ENCODE data around the gene CTSO. TPM values are rescaled to one million over a fixed set of nuclear protein-coding genes. Genes with fewer than 3 reads are reported as not detected.

CTSO gene
- total RNA-seq, 1 experiment from 2014 or later, result 0.81 TPM

DNA sequence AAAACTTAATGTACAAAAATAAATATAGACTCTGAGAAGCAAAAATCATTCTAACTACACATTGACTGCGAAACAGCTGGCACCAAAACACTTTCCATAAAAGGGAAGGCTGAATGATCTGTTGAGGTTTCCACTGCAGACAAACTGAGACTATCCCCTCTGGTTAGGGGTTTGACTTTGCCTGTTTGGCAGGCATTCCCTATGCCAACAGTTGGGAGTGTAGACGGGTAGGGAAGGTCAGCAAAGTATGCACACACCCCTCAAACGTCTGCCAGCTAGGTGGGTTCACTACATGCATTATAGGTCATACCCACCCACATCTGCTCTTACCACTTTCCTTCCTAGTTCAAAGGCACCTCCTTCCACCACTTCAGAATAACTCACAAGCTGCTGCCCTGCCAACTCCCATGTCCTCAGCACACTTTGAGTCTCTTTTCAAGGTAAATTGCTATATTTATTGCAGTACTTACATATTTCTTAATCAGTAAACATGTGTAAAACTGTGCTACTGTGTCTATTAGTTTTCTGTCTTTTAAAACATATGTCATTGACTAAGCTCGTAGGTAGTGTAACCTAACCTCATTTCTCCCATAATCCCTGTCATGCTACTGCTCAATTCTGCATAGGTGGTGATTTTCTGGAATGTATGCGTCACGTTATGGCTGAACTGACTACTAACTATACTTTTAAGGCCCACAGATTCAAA, 12.4 kb downstream of the CTSO start:
- Histone ChIP-seq H3K27ac (ENCODE audit: insufficient read length, low read depth, low read length) (no peak overlapping the region), H3K23me2 (ENCODE audit: insufficient read length, low read depth, low read length, poor library complexity, severe bottlenecking) (no peaks in the 10 kb centered on the region), H3K23ac (ENCODE audit: insufficient read length, low read depth, low read length) (no peak overlapping the region), H2BK20ac (ENCODE audit: low read depth, low read length, poor library complexity, severe bottlenecking) (no peak overlapping the region), H3K79me1 (ENCODE audit: insufficient read depth, low read depth, low read length, poor library complexity, severe bottlenecking) (no peaks in the 10 kb centered on the region), H3K9me3 (ENCODE audit: control insufficient read depth, low read depth, low read length) (no peaks in the 10 kb centered on the region), H3K9ac (ENCODE audit: extremely low read depth, insufficient read length, low read length) (no peak overlapping the region), H2BK5ac (ENCODE audit: insufficient read length, low read length) (no peak overlapping the region), H2AK5ac (ENCODE audit: insufficient read length, low read length) (no peak overlapping the region), H4K20me1 (ENCODE audit: control insufficient read depth, insufficient read depth, insufficient read length) (no peaks in the 10 kb centered on the region), H3K79me2 (ENCODE audit: insufficient read depth, low read length) (no peaks in the 10 kb centered on the region), H4K91ac (ENCODE audit: insufficient read length, low read depth, low read length) (no peak overlapping the region), H4K8ac (replicated peaks; ENCODE audit: insufficient read length, low read depth, low read length) (no peak overlapping the region), H2BK12ac (ENCODE audit: insufficient read length, low read depth, low read length) (no peak overlapping the region), H3K27me3 (ENCODE audit: insufficient read depth, low read length) (no peaks in the 10 kb centered on the region), H2BK15ac (ENCODE audit: low read depth, low read length) (no peak overlapping the region), H2BK120ac (ENCODE audit: low read depth, low read length, poor library complexity, severe bottlenecking) (no peak overlapping the region), H3K4ac (ENCODE audit: low read depth, low read length) (no peak overlapping the region), H2AFZ (ENCODE audit: low read length) (no peak overlapping the region), H4K5ac (ENCODE audit: insufficient read length, low read depth, low read length) (no peak overlapping the region), H3K18ac (ENCODE audit: insufficient read length, low read depth, low read length) (no peak overlapping the region), H3T11ph (ENCODE audit: low read length) (no peak overlapping the region), H3K56ac (ENCODE audit: insufficient read length, low read depth, low read length) (no peak overlapping the region), H3K14ac (ENCODE audit: insufficient read depth, low read length) (no peak overlapping the region), H3K4me2 (ENCODE audit: insufficient read depth, insufficient read length, low read length) (no peak overlapping the region), H3K4me1 (ENCODE audit: insufficient read depth, low read length) (no peaks in the 10 kb centered on the region)
- H3K27ac Mint-ChIP-seq, result no peak overlapping the region
- H3K36me3 Mint-ChIP-seq (ENCODE audit: insufficient read depth in 1 of 3, low read depth in 3 of 3), result no peaks in the 10 kb centered on the region
- WGBS (ENCODE audit: extremely low coverage, insufficient read length, low lambda C conversion rate), result no CpG with 5 or more reads among the region's 6 CpGs
- H3K27me3 Mint-ChIP-seq (ENCODE audit: low read depth), result no peaks in the 10 kb centered on the region
- no peaks in the 10 kb centered on the region; a peak in 1 of 5 replicates for H3K9me3 Mint-ChIP-seq
- H3K4me3 Mint-ChIP-seq, result no peak overlapping the region
- TF ChIP-seq CTCF (conservative IDR thresholded peaks at IDR 0.05), result no peak
- no peaks in the 10 kb centered on the region for H3K4me1 Mint-ChIP-seq
- DNase-seq, result no peak

Measured in H9 (cell line).